SK-N-SH (cell line): ENCODE measurements around the gene SFTPB. TPM values are rescaled to one million over a fixed set of nuclear protein-coding genes. Genes with fewer than 3 reads are reported as not detected.

Experiments
- CTCF ChIA-PET: fragments of 300-600, 350-600 bp; formaldehyde crosslinking; extraction: SDS; loops from one replicate; lab custom pipeline; 2021; lab: Yijun Ruan, JAX
- POLR2A ChIA-PET: fragments of 350-600 bp; sonication (Branson Sonifier 250); formaldehyde crosslinking; extraction: SDS; loops from one replicate; lab custom pipeline; 2020; ENCODE audit warnings: antibody characterized with exemption, inconsistent platforms; lab: Yijun Ruan, JAX
- DNase-seq: peaks from one replicate; pipeline ENCODE4 v3.0.0; 2012
- H2AFZ ChIP-seq: fragments of 200-600 bp; sonication (generic); 2 replicates; pipeline ENCODE4 v1.8.1; 2016; ENCODE audit warnings: antibody characterized with exemption, mild to moderate bottlenecking, low read depth
- H3F3A ChIP-seq: fragments of 200-600 bp; sonication (generic); replicated peaks from 2 replicates; pipeline ENCODE3; 2016; ENCODE audit warnings: antibody characterized with exemption, mild to moderate bottlenecking; ENCODE audit not compliant: insufficient read depth
- H3K27ac ChIP-seq, 2 experiments: fragments of 200-500 bp in 1 of 2; fragments of 200-600 bp in 1 of 2; sonication (Bioruptor generic) in 1 of 2; sonication (generic), shearing (Covaris generic) in 1 of 2; 2 replicates each; pipeline versions ENCODE4 v1.5.1 to v1.6.1; 2014 to 2016; ENCODE audit warnings: low read depth in 2 of 2, inconsistent platforms in 1 of 2, low read length in 1 of 2, mild to moderate bottlenecking in 1 of 2, mixed read lengths in 1 of 2
- H3K27me3 ChIP-seq: fragments of 200-600 bp; sonication (generic), shearing (Covaris generic); 2 replicates; pipeline ENCODE4 v1.6.1; 2016; ENCODE audit warnings: mixed run types; ENCODE audit not compliant: insufficient read depth
- H3K36me3 ChIP-seq, 2 experiments: fragments of 200-500 bp in 1 of 2; fragments of 200-600 bp in 1 of 2; sonication (Bioruptor generic) in 1 of 2; sonication (generic) in 1 of 2; replicated peaks in 1 of 2; 2 replicates each; pipeline versions ENCODE3 to v1.5.1; 2014 to 2016; ENCODE audit warnings: low read length in 1 of 2, mild to moderate bottlenecking in 1 of 2; ENCODE audit not compliant: insufficient read depth in 2 of 2, control insufficient read depth in 1 of 2
- H3K4me1 ChIP-seq, 2 experiments: fragments of 200-500 bp in 1 of 2; fragments of 200-600 bp in 1 of 2; sonication (Bioruptor generic) in 1 of 2; sonication (generic), shearing (Covaris generic) in 1 of 2; 2 replicates each; pipeline versions ENCODE4 v1.5.1 to v1.6.1; 2014 to 2016; ENCODE audit warnings: low read depth in 1 of 2, low read length in 1 of 2, mixed run types in 1 of 2; ENCODE audit not compliant: insufficient read depth in 2 of 2, control insufficient read depth in 1 of 2
- H3K4me2 ChIP-seq: fragments of 200-600 bp; sonication (generic), shearing (Covaris generic); 2 replicates; pipeline ENCODE4 v1.6.1; 2017; ENCODE audit warnings: mixed run types
- H3K4me3 ChIP-seq, 2 experiments: fragments of 200-500 bp in 1 of 2; fragments of 200-600 bp in 1 of 2; sonication (Bioruptor generic) in 1 of 2; sonication (generic), shearing (Covaris generic) in 1 of 2; 2 replicates each; pipeline versions ENCODE4 v1.5.1 to v1.8.1; 2014 to 2016; ENCODE audit warnings: low read depth in 2 of 2, inconsistent platforms in 1 of 2, low read length in 1 of 2, mild to moderate bottlenecking in 1 of 2, mixed read lengths in 1 of 2, moderate library complexity in 1 of 2
- H3K79me2 ChIP-seq: fragments of 200-600 bp; sonication (generic); 2 replicates; pipeline ENCODE4 v1.8.1; 2017; ENCODE audit warnings: mild to moderate bottlenecking; ENCODE audit not compliant: insufficient read depth
- H3K9ac ChIP-seq: fragments of 200-600 bp; sonication (generic); 2 replicates; pipeline ENCODE4 v1.6.1; 2017; ENCODE audit warnings: mixed run types
- H3K9me2 ChIP-seq: fragments of 200-600 bp; sonication (generic); 2 replicates; pipeline ENCODE4 v1.6.1; 2017; ENCODE audit warnings: mixed run types
- H3K9me3 ChIP-seq: fragments of 200-600 bp; sonication (generic); 2 replicates; pipeline ENCODE4 v1.6.1; 2017; ENCODE audit warnings: mixed run types, mild to moderate bottlenecking, moderate library complexity
- H4K20me1 ChIP-seq: fragments of 200-600 bp; sonication (generic); 2 replicates; pipeline ENCODE4 v1.6.1; 2017; ENCODE audit warnings: mild to moderate bottlenecking, mixed run types; ENCODE audit not compliant: insufficient read depth
- CHD2 ChIP-seq: fragments of 150-350 bp; IDR thresholded peaks from 2 replicates; pipeline ENCODE4 v1.6.1; 2018; ENCODE audit warnings: low read length; ENCODE audit not compliant: partially characterized antibody
- ELF1 ChIP-seq: IDR thresholded peaks from 2 replicates; pipeline ENCODE4 v1.4.0; 2012
- EZH2phosphoT487 ChIP-seq: fragments of 200-600 bp; sonication (generic); IDR thresholded peaks from 2 replicates; pipeline ENCODE4 v1.6.1; 2017; ENCODE audit warnings: low read depth, mixed run types, mild to moderate bottlenecking, antibody characterized with exemption, moderate library complexity, borderline replicate concordance
- FOSL2 ChIP-seq: IDR thresholded peaks from 2 replicates; pipeline ENCODE4 v1.4.0; 2012; ENCODE audit warnings: low read depth, mild to moderate bottlenecking, moderate library complexity, borderline replicate concordance
- FOXM1 ChIP-seq: IDR thresholded peaks from 2 replicates; pipeline ENCODE4 v1.4.0; 2012; ENCODE audit warnings: low read depth, mild to moderate bottlenecking
- GATA2 ChIP-seq: sonication (generic); formaldehyde crosslinking; IDR thresholded peaks from 2 replicates; pipeline ENCODE4 v1.5.0; 2020; ENCODE audit warnings: mild to moderate bottlenecking, missing genetic modification reagents
- JUND ChIP-seq: IDR thresholded peaks from 2 replicates; pipeline ENCODE4 v1.4.0; 2012
- MEF2A ChIP-seq: IDR thresholded peaks from 2 replicates; pipeline ENCODE4 v1.4.0; 2012; ENCODE audit warnings: low read depth, borderline replicate concordance
- NRF1 ChIP-seq: IDR thresholded peaks from 2 replicates; pipeline ENCODE4 v1.6.1; 2012; ENCODE audit warnings: low read depth, mild to moderate bottlenecking, low read length
- RAD21 ChIP-seq: IDR thresholded peaks from 2 replicates; pipeline ENCODE4 v1.6.1; 2012; ENCODE audit warnings: mild to moderate bottlenecking, low read length
- SIN3A ChIP-seq: IDR thresholded peaks from 2 replicates; pipeline ENCODE4 v1.6.1; 2012; ENCODE audit warnings: low read depth, mild to moderate bottlenecking, low read length, moderate library complexity, borderline replicate concordance
- SMC3 ChIP-seq: IDR thresholded peaks from 2 replicates; pipeline ENCODE4 v1.6.1; 2012; ENCODE audit warnings: low read depth, low read length, improper control_type of control experiment
- TCF12 ChIP-seq: IDR thresholded peaks from 2 replicates; pipeline ENCODE4 v1.4.0; 2012
- WGBS: methylation state at CpG from one replicate; pipeline ENCODE4 v1.1.6; 2017; ENCODE audit warnings: low lambda C conversion rate; 5-methylcytosine and 5-hydroxymethylcytosine counted together
- polyA plus RNA-seq, 3 experiments: library from polyadenylated mRNA; depleted of rRNA; stranded (reverse); fragments of >200 nt; gene quantifications; 2 replicates each; pipeline ENCODE4 v1.2.3, GENCODE V29; 2012
- TF ChIP-seq, protein P1 (sequence below): IDR thresholded peaks from 2 replicates; pipeline ENCODE4 v1.4.0; 2012; ENCODE audit warnings: low read depth

SFTPB gene
- polyA plus RNA-seq, 1 of the 3 experiments (the other 2 are of a cell fraction): not detected

DNA sequence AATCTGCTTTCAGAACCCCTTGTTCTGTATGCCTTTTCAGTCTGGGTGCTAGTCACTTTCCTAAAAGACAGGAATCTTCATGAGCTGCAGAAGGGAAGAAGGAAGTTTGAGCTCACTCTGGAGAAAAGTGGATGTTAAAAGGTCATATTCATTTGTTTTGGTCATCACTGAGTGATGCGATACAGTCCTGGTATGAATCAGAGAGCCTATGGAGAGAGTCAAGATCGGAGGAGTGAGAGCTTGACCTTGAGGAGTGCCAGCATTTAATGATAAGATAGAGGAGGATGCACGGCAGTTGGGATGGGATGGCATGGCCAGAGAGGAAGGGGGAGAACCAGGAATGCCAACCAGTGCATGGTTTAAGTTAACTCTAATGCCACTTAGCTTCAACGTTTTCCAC, 32.4 kb downstream of the SFTPB start:
- Histone ChIP-seq H3K4me1 (no peaks in the 10 kb centered on the region), H3K4me2 (no peak overlapping the region), H3K4me3 (no peak overlapping the region), H3K9me2 (no peaks in the 10 kb centered on the region), H2AFZ (no peak overlapping the region), H3K36me3 (peaks cover 39 to 67% of the 10 kb centered on the region in 2 experiments), H3K79me2 (peaks cover 28% of the 10 kb centered on the region), H4K20me1 (peaks cover 12% of the 10 kb centered on the region; the same call in 1 of the 2 replicates), H3K9ac (no peak overlapping the region), H3F3A (peaks cover 25% of the 10 kb centered on the region), H3K27me3 (no peaks in the 10 kb centered on the region), H3K9me3 (no peaks in the 10 kb centered on the region), H3K27ac (peak overlapping the region in 1 of 2 experiments; percentile 13; a peak in 1 of 4 replicates)
- 45% methylated on average over 4 of the region's 4 CpGs for WGBS
- TF ChIP-seq, protein P1, sequence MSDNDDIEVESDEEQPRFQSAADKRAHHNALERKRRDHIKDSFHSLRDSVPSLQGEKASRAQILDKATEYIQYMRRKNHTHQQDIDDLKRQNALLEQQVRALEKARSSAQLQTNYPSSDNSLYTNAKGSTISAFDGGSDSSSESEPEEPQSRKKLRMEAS: no peak
- no peak for TF ChIP-seq CHD2
- TF ChIP-seq SMC3: no peak
- TF ChIP-seq EZH2phosphoT487: no peak
- TF ChIP-seq JUND: no peak
- no peak for TF ChIP-seq FOSL2
- CTCF ChIA-PET: interaction anchor here (2.5 to 4.5 kb wide), 6 partner anchors 8 to 81 kb away, joined by 30 to 85 read pairs (median 60); no protein-coding TSS in a partner anchor
- DNase-seq: no peak
- POLR2A ChIA-PET: no interaction called here

DNA sequence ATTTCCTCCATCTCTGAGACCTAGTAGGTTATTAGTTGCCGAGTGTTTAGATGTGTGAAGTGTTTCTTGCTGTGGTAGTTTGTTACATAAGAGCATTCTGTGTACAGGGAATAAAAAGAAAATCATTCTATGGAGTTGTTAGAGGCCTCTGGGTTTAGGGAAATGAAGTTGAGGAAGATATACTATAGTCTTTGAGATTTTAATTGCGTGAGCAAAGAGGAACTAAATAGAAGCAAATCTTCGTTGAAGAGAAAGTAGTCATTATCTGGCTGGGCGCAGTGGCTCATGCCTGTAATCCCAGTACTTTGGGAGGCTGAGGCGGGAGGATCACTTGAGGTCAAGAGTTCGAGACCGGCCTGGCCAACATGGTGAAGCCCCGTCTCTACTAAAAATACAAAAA, 33.0 kb downstream of the SFTPB start:
- Histone ChIP-seq H3K9me2 (no peaks in the 10 kb centered on the region), H4K20me1 (peaks cover 12% of the 10 kb centered on the region; the same call in 1 of the 2 replicates), H2AFZ (no peak overlapping the region), H3F3A (peaks cover 31% of the 10 kb centered on the region), H3K4me3 (no peak overlapping the region), H3K27me3 (no peaks in the 10 kb centered on the region), H3K36me3 (peaks cover 43 to 71% of the 10 kb centered on the region in 2 experiments), H3K9ac (no peak overlapping the region), H3K79me2 (peaks cover 29% of the 10 kb centered on the region), H3K9me3 (no peaks in the 10 kb centered on the region), H3K4me2 (no peak overlapping the region), H3K27ac (peak overlapping the region in 1 of 2 experiments; percentile 13; a peak in 1 of 4 replicates), H3K4me1 (no peaks in the 10 kb centered on the region)
- ChIA-PET POLR2A (no interaction called here), CTCF (interaction anchor here (3.5 to 4.5 kb wide), 5 partner anchors 13 to 82 kb away, joined by 49 to 85 read pairs (median 62); no protein-coding TSS in a partner anchor)
- no peak for DNase-seq
- no peak for TF ChIP-seq FOXM1
- TF ChIP-seq NRF1: no peak
- TF ChIP-seq FOSL2: no peak
- no peak for TF ChIP-seq RAD21
- TF ChIP-seq TCF12: no peak
- WGBS: 96% methylated on average over 8 of the region's 8 CpGs

DNA sequence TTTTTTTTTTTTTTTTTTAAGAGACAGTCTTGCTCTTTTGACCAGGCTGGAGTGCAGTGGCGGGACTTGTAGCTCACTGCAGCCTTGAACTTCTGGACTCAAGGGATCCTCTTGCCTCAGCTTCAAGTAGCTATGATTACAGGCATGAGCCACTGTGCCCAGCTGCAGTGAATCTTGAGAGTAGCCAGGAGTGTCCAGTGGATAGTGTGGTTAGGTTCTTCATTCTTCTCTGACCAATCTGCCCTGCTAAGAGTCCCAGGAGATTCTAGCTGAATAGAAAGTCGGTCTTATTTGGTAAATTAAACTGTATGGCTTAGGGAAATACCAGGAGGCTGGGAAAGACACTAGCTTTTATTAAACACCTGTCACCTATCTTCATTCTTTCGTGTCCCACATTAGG, 36.7 kb downstream of the SFTPB start:
- no peaks in the 10 kb centered on the region for H3K9me2 ChIP-seq
- no peaks in the 10 kb centered on the region for H3K4me1 ChIP-seq
- H3F3A ChIP-seq: peaks cover 23% of the 10 kb centered on the region
- H3K4me2 ChIP-seq: no peak overlapping the region
- no peak overlapping the region for H3K9ac ChIP-seq
- H3K27ac ChIP-seq: no peak overlapping the region
- CTCF ChIA-PET: interaction anchor here (0.8 kb wide), 1 partner anchor 97 kb away, joined by 3 read pairs; no protein-coding TSS in a partner anchor
- H2AFZ ChIP-seq: no peak overlapping the region
- H3K36me3 ChIP-seq: peaks cover 36 to 66% of the 10 kb centered on the region in 2 experiments
- TF ChIP-seq CHD2: no peak
- no peak for TF ChIP-seq MEF2A
- TF ChIP-seq SIN3A: no peak
- TF ChIP-seq GATA2 (CRISPR knock-in tag): no peak
- TF ChIP-seq ELF1: no peak
- TF ChIP-seq, all 33 proteins: peak for 0
- Histone ChIP-seq H4K20me1 (peaks cover 8% of the 10 kb centered on the region; the same call in 1 of the 2 replicates), H3K79me2 (peaks cover 27% of the 10 kb centered on the region), H3K27me3 (no peaks in the 10 kb centered on the region), H3K4me3 (no peak overlapping the region), H3K9me3 (no peaks in the 10 kb centered on the region)
- no peak for DNase-seq
- 76% methylated on average over 3 of the region's 3 CpGs for WGBS
- POLR2A ChIA-PET: no interaction called here
